GM12878 (cell line): ENCODE measurements around the gene MTAP. TPM values are rescaled to one million over a fixed set of nuclear protein-coding genes. Genes with fewer than 3 reads are reported as not detected.

ENCODE experiments used
- ATAC-seq: fragments of 200-7000 bp; cut with Tn5 transposase; 3 replicates; pipeline ENCODE4 v1.9.1; 2020; ENCODE audit warnings: mild to moderate bottlenecking, moderate library complexity
- BruUV-seq: library from RNA; stranded (reverse); fragments of 400-500 nt; replicated peaks from 2 replicates; lab custom pipeline; 2021; lab: Mats Ljungman, UMichigan
- CTCF ChIA-PET: fragments of 300-600 bp; sonication (Branson Sonifier 250); formaldehyde crosslinking; extraction: SDS; loops from one replicate; lab custom pipeline; 2021; ENCODE audit warnings: inconsistent platforms; lab: Yijun Ruan, JAX
- POLR2A ChIA-PET: fragments of 350-600 bp; formaldehyde crosslinking; extraction: SDS; loops from one replicate; lab custom pipeline; 2021; ENCODE audit warnings: inconsistent platforms; lab: Charles Lee
- RAD21 ChIA-PET: fragments of 300-600 bp; sonication (Branson Sonifier 250); formaldehyde crosslinking; loops from one replicate; lab custom pipeline; 2023; ENCODE audit warnings: antibody characterized with exemption; ENCODE audit not compliant: unreplicated experiment; lab: Charles Lee
- SMC1A ChIA-PET: fragments of 300-600 bp; sonication (Branson Sonifier 250); formaldehyde crosslinking; loops from one replicate; lab custom pipeline; 2023; ENCODE audit not compliant: unreplicated experiment, uncharacterized antibody; lab: Charles Lee
- DNase-seq: peaks from one replicate; pipeline ENCODE4 v3.0.0-alpha.2; 2011; ENCODE audit warnings: low read depth, low spot score
- FAIRE-seq: peaks from 3 replicates; lab custom pipeline; 2011; peaks lifted over from hg19 to GRCh38; lab: Jason Lieb, UNC
- H2AFZ ChIP-seq: 2 replicates; pipeline ENCODE4 v1.6.0; 2011; ENCODE audit warnings: low read depth, low read length, control low read depth; ENCODE audit not compliant: control insufficient read depth
- H3K27ac ChIP-seq: 2 replicates; pipeline ENCODE4 v1.5.1; 2011; ENCODE audit warnings: control low read depth; ENCODE audit not compliant: control insufficient read depth, insufficient read depth
- H3K27me3 ChIP-seq, 2 experiments: replicated peaks in 1 of 2; 2 replicates each; pipeline versions ENCODE4 v1.6.0 to v1.6.1; 2011; ENCODE audit warnings: low read length in 1 of 2; ENCODE audit not compliant: control insufficient read depth in 2 of 2, insufficient read depth in 2 of 2
- H3K36me3 ChIP-seq, 2 experiments: 2 replicates each; pipeline ENCODE4 v1.5.1; 2011; ENCODE audit warnings: low read length in 1 of 2; ENCODE audit not compliant: control insufficient read depth in 2 of 2, insufficient read depth in 2 of 2
- H3K4me1 ChIP-seq: 2 replicates; pipeline ENCODE4 v1.6.1; 2011; ENCODE audit warnings: mild to moderate bottlenecking, low read length, moderate library complexity, mixed read lengths; ENCODE audit not compliant: control insufficient read depth, insufficient read depth
- H3K4me2 ChIP-seq: 2 replicates; pipeline ENCODE4 v1.6.0; 2011; ENCODE audit warnings: control low read depth; ENCODE audit not compliant: control insufficient read depth, insufficient read depth
- H3K4me3 ChIP-seq: fragments of 200-600 bp; sonication (generic); 2 replicates; pipeline ENCODE4 v1.5.1; 2016
- H3K79me2 ChIP-seq: 2 replicates; pipeline ENCODE4 v1.6.0; 2011; ENCODE audit warnings: low read length; ENCODE audit not compliant: control insufficient read depth, insufficient read depth
- H3K9ac ChIP-seq: 2 replicates; pipeline ENCODE4 v1.8.0; 2011; ENCODE audit warnings: low read length, control low read depth, mixed read lengths; ENCODE audit not compliant: control insufficient read depth, insufficient read depth
- H3K9me3 ChIP-seq: replicated peaks from 3 replicates; pipeline ENCODE4 v1.5.1; 2011; ENCODE audit warnings: mild to moderate bottlenecking, low read length; ENCODE audit not compliant: control insufficient read depth, insufficient read depth
- H4K20me1 ChIP-seq: 2 replicates; pipeline ENCODE4 v1.6.0; 2011; ENCODE audit not compliant: control insufficient read depth, insufficient read depth
- BMI1 ChIP-seq: fragments of 450-650 bp; IDR thresholded peaks from 2 replicates; pipeline ENCODE4 v1.6.1; 2016; ENCODE audit warnings: mild to moderate bottlenecking, moderate library complexity, borderline replicate concordance
- CBFB ChIP-seq: IDR thresholded peaks from 2 replicates; pipeline ENCODE4 v1.6.1; 2016; ENCODE audit warnings: antibody characterized with exemption, low read depth
- CBX3 ChIP-seq: fragments of 200-600 bp; sonication (generic); IDR thresholded peaks from 2 replicates; pipeline ENCODE4 v1.6.1; 2016; ENCODE audit warnings: low read depth, borderline replicate concordance
- CEBPZ ChIP-seq: fragments of 150-350 bp; IDR thresholded peaks from 2 replicates; pipeline ENCODE4 v1.6.1; 2016; ENCODE audit warnings: low read depth, low read length
- CHD4 ChIP-seq: fragments of 200-600 bp; sonication (generic); IDR thresholded peaks from 2 replicates; pipeline ENCODE4 v1.6.1; 2016; ENCODE audit warnings: mild to moderate bottlenecking
- CREM ChIP-seq: IDR thresholded peaks from 2 replicates; pipeline ENCODE4 v1.6.1; 2014; ENCODE audit warnings: antibody characterized with exemption, low read depth
- CUX1 ChIP-seq: IDR thresholded peaks from 2 replicates; pipeline ENCODE4 v1.6.1; 2012; ENCODE audit warnings: improper control_type of control experiment, low read depth, low read length; ENCODE audit not compliant: insufficient replicate concordance
- HDAC6 ChIP-seq: fragments of 200-600 bp; sonication (generic); IDR thresholded peaks from one replicate; pipeline ENCODE4 v1.8.0; 2017; ENCODE audit warnings: antibody characterized with exemption; ENCODE audit not compliant: unreplicated experiment
- MEF2A ChIP-seq: IDR thresholded peaks from 2 replicates; pipeline ENCODE4 v1.6.1; 2011; ENCODE audit warnings: low read depth, mild to moderate bottlenecking, low read length, moderate library complexity; ENCODE audit not compliant: insufficient read depth
- MTA2 ChIP-seq: fragments of 450-650 bp; IDR thresholded peaks from 2 replicates; pipeline ENCODE4 v1.6.1; 2016; ENCODE audit warnings: low read depth, mild to moderate bottlenecking, moderate library complexity
- MXI1 ChIP-seq: fragments of 150-350 bp; IDR thresholded peaks from 2 replicates; pipeline ENCODE4 v1.6.1; 2011; ENCODE audit warnings: low read depth, mild to moderate bottlenecking, inconsistent platforms, low read length, improper control_type of control experiment
- NR2F1 ChIP-seq: fragments of 450-650 bp; conservative IDR thresholded peaks from 2 replicates; pipeline ENCODE4 v1.6.1; 2017; ENCODE audit warnings: mild to moderate bottlenecking
- POLR2A ChIP-seq: IDR thresholded peaks from 2 replicates; pipeline ENCODE4 v1.6.1; 2011; ENCODE audit warnings: low read depth, mild to moderate bottlenecking, low read length
- RB1 ChIP-seq: fragments of 450-650 bp; formaldehyde crosslinking; IDR thresholded peaks from 2 replicates; pipeline ENCODE4 v1.6.1; 2017; ENCODE audit warnings: mild to moderate bottlenecking, borderline replicate concordance
- RBBP5 ChIP-seq: fragments of 200-600 bp; sonication (generic); conservative IDR thresholded peaks from 2 replicates; pipeline ENCODE4 v1.6.1; 2016
- SIX5 ChIP-seq: IDR thresholded peaks from 2 replicates; pipeline ENCODE4 v1.6.1; 2011; ENCODE audit warnings: mild to moderate bottlenecking, low read depth, low read length, moderate library complexity; ENCODE audit not compliant: severe bottlenecking
- SMARCA5 ChIP-seq: fragments of 450-650 bp; IDR thresholded peaks from 2 replicates; pipeline ENCODE4 v1.6.1; 2017; ENCODE audit warnings: mild to moderate bottlenecking
- WGBS: methylation state at CpG from one replicate; pipeline ENCODE4 v1.1.6; 2016; ENCODE audit warnings: low lambda C conversion rate; ENCODE audit not compliant: insufficient replicate concordance, insufficient coverage; ENCODE audit errors: missing lambda C conversion rate; 5-methylcytosine and 5-hydroxymethylcytosine counted together
- in situ Hi-C: fragments of 300-500 bp; cut with MboI; formaldehyde crosslinking; loops from 9 replicates; pipeline ENCODE4 v1.14.3; 2018; ENCODE audit warnings: mixed read lengths
- intact Hi-C: fragments of 100-400 bp; cut with micrococcal nuclease; formaldehyde crosslinking; loops from one replicate; pipeline ENCODE4 v1.14.2; 2022; ENCODE audit not compliant: unreplicated experiment
- polyA plus RNA-seq, 11 experiments: library from polyadenylated mRNA; depleted of rRNA in 4 of 11; unstranded in 6 of 11; stranded (reverse) in 5 of 11; fragments of >200 nt; fragmentation: Nextera tagmentation in 4 of 11; fragmentation: Illumina TruSeq in 1 of 11; extraction: Ambion mirVana in 4 of 11; extraction: Trizol in 1 of 11; gene quantifications; 1 replicate in 1 of 11; 2 replicates in 10 of 11; pipeline versions ENCODE4 v1.2.1 to v1.2.3, GENCODE V29; 2011 to 2016; ENCODE audit warnings: inconsistent platforms in 2 of 11, missing spikeins in 2 of 11, low read depth in 1 of 11
- total RNA-seq, 4 experiments: library from RNA; depleted of rRNA in 3 of 4; stranded (reverse); fragments of >200 nt in 3 of 4; fragmentation: Illumina TruSeq in 1 of 4; extraction: Trizol in 1 of 4; gene quantifications; 2 replicates each; pipeline versions ENCODE4 v1.2.1 to v1.2.3, GENCODE V29; 2013 to 2021

Gene MTAP
- total and polyA plus RNA-seq, 10 of the 15 experiments (the other 5 are each of a cell fraction or from before 2014, with no cell fraction given), result 16.4 to 29.9 (median 22.6) TPM

GRCh38 chr9:21848615-21849014 is 46.2 kb downstream of the MTAP start:
- Histone ChIP-seq H3K79me2 (no peaks in the 10 kb centered on the region), H3K4me3 (no peak overlapping the region), H3K27me3 (no peaks in the 10 kb centered on the region), H3K4me1 (peaks cover 5% of the 10 kb centered on the region; the same call in 1 of the 2 replicates), H4K20me1 (no peaks in the 10 kb centered on the region), H3K36me3 (no peaks in the 10 kb centered on the region), H3K9me3 (peaks cover 5% of the 10 kb centered on the region), H2AFZ (no peak overlapping the region), H3K9ac (no peak overlapping the region), H3K4me2 (no peak overlapping the region), H3K27ac (no peak overlapping the region)
- no peak for ATAC-seq
- ChIA-PET POLR2A (no interaction called here), RAD21 (no interaction called here), CTCF (no interaction called here), SMC1A (no interaction called here)
- intact Hi-C loops (no loop called here), in situ Hi-C loops (no loop called here)
- WGBS, result 97% methylated on average over 4 of the region's 4 CpGs
- BruUV-seq, result no TSS peak
- DNase-seq, result no peak
- TF ChIP-seq CEBPZ (no peak), BMI1 (no peak), NR2F1 (no peak), CHD4 (no peak), MEF2A (no peak), CUX1 (no peak), CBX3 (no peak), MTA2 (no peak), SMARCA5 (no peak), RB1 (no peak), HDAC6 (no peak), CBFB (no peak), CREM (no peak), SIX5 (no peak), POLR2A (no peak), MXI1 (no peak), RBBP5 (no peak)
- FAIRE-seq, result no peak
